NCI-H1436 treated with DMSO at 0.1 percent for 48 hours (cell line): ENCODE measurements around the gene MEF2D.

ENCODE experiments used
- DNase-seq: peaks from one replicate; lab custom pipeline; 2025; lab: John Stamatoyannopoulos, UW

The MEF2D gene

GRCh38 chr1:156499842-156500542 lies 583 bp downstream of the MEF2D start:
- no peak for DNase-seq

- no peak for DNase-seq
Measured at GRCh38 chr1:156499194-156499841, 1.3 kb downstream of the MEF2D start.

DNA sequence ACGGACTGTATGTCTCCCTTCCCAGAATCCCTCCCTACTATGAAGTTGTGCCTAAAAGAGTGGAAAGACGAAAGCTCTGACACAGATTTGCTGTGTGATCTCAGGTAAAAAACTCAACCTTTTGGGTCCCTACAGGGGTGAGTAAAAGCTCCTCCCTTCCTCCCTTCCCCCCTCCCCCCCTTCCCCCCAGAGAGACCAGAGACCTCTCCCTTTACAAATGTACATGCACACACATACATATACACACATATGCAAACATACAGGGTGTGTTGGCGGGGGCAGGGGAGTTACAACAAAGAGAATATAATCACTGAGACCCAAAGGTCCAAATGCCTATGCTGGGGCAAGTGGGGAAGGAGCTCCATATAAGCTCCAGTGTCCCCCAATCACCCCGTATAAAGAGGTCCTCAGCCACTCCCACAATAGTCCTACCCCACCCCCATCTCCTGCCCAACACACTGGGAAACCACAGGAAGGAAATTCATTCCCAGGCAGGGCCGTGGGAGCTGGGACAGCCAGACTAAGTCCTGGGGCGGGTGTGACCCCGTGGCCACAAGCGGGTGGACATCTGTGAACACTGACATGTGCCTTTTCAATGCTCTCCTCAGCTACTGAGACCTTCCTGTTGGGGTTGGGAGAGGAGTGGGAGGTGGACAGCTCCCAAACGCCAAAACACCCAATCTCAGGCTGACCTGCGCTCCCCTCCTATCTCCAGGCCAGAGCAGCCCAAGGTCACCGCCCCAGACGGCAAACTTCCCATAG lies 2.0 kb downstream of the MEF2D start:
- no peak for DNase-seq

- DNase-seq: no peak
Measured at GRCh38 chr1:156497743-156498431, 2.7 kb downstream of the MEF2D start.

GRCh38 chr1:156497078-156497742 lies 3.4 kb downstream of the MEF2D start:
- DNase-seq: no peak

- no peak for DNase-seq
Measured at GRCh38 chr1:156496211-156496761, 4.3 kb downstream of the MEF2D start.

DNA sequence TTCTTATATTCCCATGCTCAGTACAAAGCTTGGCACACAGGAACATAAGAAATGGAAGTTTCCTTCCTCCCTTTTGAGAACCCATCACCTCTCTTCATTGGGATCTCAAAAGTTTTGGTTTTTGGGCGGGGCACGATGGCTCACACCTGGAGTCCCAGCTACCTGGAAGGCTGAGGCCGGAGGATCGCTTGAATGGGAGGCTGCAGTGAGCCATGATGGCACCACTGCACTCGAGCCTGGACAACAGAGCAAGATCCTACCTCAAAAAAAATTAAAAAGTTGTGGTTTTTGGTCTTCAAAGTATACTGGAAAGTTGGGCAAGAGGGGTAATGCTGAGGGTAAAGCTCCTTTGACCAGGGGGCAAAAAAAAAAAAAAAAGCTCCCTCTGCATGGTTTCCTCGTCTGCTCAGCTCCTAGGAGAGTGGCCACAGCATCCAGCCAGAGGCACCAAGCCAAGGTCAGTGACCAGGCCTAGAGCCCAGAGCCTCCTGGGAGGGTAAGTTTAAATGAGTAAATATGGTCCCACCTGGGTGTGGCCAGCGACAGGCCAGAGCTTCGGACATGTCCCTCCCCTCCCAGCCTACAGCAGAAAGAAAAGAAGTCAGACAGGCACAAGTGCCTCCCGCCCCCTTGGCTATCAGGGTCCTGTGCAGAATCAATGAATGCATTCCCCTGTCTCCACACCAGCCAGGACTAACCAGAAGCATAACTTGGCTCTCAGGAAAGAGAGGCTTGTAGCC lies 5.0 kb downstream of the MEF2D start:
- DNase-seq: no peak

DNA sequence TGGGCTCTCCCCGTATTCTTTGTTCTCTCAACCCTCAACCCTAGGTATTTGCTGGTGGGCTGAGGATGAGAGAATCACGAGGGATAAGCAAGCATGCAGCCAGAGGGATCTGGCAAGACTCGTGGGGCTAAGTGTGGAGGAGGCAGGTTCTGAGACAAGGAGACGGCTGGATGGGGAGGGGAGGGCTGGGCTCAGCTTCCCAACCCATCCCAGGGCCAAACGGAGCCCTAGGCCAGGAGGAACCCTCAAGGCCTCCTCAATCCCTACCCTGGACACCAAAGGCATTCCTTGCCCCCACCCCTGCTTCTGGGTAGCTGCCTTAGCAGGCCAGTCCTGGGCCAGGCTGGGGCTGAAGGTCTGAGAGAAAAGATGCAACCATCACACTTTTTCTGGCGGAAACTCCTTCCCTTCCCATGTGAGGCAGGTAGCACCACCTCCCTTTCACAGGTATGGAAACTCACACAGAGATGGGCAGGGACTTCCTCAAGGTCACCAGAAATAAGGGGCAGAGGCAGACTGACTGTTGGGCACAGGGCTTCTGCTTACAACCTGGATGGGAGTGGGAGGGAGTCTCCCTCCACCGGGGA lies 6.2 kb downstream of the MEF2D start:
- DNase-seq: no peak

DNA sequence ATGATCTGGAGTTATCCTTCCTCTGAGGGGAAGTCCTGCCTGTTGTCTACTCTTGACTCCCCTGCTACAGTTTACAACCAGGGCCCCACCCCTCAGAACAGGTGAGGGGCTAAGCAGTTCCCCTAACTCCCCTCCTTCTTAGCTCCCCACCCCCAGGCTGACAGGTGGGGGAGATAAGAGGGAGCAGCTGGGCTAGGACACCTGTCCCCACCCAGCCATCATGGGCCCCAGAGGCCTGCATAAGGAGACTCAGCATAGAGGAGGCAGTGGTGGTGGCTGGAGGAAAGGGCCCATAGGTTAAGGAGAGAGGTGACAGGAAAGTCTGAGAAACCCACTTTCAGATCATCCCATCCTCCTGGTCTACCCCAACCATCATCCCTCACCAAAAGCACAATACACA lies 6.8 kb downstream of the MEF2D start:
- no peak for DNase-seq

GRCh38 chr1:156493154-156493631 lies 7.4 kb downstream of the MEF2D start:
- no peak for DNase-seq

GRCh38 chr1:156492591-156493080 lies 7.9 kb downstream of the MEF2D start:
- no peak for DNase-seq

DNA sequence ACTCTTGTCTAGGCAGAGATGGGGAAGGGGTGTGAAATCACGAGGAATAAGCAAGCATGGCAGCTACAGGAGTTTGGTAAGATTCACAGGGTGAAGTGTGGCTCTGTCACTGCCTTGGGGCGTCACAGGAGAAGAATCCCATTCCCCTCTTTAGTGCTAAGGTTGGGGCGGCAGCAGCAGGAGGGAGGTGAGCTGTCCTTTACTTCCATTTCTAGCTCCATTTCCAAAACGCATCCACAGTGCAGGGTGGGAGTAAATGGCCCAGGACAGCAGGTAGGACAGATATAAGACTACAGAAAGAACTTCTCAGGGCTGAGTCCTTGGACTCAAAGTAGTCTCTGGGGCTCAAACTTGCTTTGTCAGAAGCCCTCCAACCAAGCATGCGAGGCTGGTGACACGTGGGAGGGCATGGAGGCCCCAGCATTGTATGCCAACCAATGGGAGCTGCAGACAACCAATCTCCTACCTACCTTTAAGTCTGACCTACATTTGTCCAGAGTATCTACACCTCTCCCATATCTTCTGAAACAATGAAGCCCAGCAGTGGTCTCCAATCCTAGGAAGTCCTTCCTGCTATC lies 8.5 kb downstream of the MEF2D start:
- no peak for DNase-seq

GRCh38 chr1:156491151-156491949 lies 9.2 kb downstream of the MEF2D start:
- DNase-seq: no peak

DNA sequence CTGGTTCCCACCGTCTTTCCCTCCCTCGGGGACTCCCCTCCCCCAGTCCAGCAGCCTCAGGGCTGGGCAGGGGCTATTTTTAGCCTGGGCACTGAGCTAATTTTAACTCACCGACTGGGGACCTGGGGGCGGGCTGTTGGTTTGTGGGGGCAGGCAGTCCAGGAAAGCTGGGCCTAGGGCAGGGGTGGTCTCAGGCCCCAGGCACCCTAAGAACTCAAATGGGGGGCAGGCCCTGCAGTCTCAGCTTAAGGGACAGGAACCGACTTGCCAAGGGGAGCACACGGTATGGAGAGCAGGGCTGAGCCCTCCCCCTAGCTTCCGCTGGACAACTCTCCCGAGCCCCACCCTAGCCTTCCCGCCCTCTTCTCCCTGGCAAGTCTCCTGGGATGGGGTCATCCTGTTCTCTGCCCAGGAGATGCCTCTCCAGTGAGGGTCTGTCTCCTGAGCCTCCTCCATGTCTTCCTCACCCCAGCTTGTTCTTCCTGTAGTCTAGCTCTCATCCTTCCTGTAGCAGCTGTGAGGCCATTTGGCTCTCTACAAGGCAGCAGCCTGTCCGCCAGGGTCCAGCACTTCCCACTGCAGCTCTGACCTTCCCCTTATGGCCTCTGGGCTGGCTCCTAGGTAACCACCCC lies 10.1 kb downstream of the MEF2D start:
- DNase-seq: no peak

- no peak for DNase-seq
Measured at GRCh38 chr1:156489935-156490293, 10.7 kb downstream of the MEF2D start.

DNA sequence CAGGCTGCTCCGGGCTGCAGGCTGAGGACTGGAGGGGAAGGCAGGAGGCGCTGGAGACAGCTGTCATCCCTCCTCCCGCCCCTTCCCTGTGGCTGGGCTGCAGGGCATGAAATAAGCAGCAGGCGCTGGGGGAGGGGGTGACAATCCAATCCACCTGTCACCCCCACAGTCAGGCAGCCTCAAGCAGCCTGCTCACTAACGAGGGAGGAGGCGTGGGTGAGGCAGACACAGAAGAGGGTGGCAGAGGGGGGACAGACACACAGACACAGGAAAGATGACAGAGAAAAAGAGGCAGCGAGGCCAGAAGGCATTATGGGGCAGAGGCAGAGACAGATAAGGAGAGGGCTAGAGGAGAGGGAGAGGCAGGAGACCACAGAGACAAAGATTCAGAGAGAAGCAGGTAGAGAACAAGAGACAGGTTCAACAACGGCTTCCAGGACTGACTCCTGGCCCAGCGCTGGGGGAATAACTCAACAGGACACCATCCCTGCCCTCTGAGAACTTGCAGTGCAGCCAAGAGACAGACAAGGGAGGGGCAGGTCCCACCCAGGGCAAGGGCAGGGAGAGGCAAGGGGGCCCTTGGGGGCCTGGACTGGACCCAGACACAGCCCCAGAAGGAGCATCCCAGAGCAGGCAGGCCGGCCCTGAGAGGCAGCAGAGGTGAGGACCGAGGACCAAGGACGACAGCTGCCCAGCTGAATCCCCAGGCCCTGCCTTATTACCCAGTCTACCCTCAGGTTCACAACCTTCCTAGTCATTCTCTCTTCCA lies 11.2 kb downstream of the MEF2D start:
- DNase-seq: no peak

DNA sequence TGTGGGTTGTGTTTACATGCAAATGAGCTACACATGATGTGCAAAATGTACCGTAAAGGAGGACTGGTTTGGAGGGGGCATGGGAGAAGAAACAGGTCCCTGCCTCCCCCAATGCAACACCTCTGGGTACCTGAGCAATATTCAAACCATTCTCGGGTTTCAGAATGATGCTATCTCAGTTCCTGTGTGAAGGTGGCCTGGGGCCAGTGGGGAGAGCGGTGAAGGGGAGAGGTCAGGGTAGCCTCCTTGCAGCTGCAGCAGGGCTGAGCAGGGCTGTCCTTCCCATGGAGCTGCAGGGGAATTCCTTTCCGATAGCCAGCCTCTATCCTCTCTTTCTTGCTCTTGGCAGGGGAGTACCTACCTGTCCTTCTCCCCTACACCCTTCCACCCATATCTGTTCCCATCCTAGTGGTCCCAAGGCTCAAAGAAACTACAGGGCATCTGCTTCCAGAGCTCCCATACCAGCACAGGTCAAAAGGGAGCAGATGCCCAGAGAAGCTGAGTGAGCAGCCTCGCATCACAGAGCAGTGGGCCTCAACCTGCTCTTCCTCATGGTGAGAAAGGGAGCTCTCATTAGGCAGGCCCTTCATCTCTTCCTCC lies 11.9 kb downstream of the MEF2D start:
- DNase-seq: no peak
